IPS DF 6.9 (cell line): Measurements from ENCODE around the gene DGKA.
"Not testable (repeated sequence)": the region's sequence is repeated elsewhere in the genome, so short reads cannot be mapped to it uniquely, and the experiment has no call there.

Experiments
- DNase-seq: peaks from one replicate; pipeline ENCODE4 v3.0.0-alpha.2; 2013; ENCODE audit warnings: low read depth, low spot score
- H3K27ac ChIP-seq: one replicate; pipeline ENCODE4 v1.5.1; 2013; ENCODE audit warnings: low read length, control low read depth
- H3K27me3 ChIP-seq: 2 replicates; pipeline ENCODE4 v1.6.1; 2013; ENCODE audit warnings: mild to moderate bottlenecking, low read length; ENCODE audit not compliant: control insufficient read depth, insufficient read depth
- H3K36me3 ChIP-seq: 2 replicates; pipeline ENCODE4 v1.6.1; 2013; ENCODE audit warnings: low read length; ENCODE audit not compliant: control insufficient read depth, insufficient read depth
- H3K4me1 ChIP-seq: 2 replicates; pipeline ENCODE4 v1.6.1; 2013; ENCODE audit warnings: low read length; ENCODE audit not compliant: control insufficient read depth, insufficient read depth
- H3K4me3 ChIP-seq: 2 replicates; pipeline ENCODE4 v1.5.1; 2013; ENCODE audit warnings: mild to moderate bottlenecking, low read length
- H3K9me3 ChIP-seq: 2 replicates; pipeline ENCODE4 v1.6.1; 2013; ENCODE audit warnings: low read length, inconsistent platforms; ENCODE audit not compliant: control insufficient read depth, insufficient read depth
- WGBS: extraction: QIAGEN DNeasy Blood & Tissue Kit; methylation state at CpG from one replicate; pipeline ENCODE4 v1.1.7; 2013; ENCODE audit warnings: mixed read lengths, missing lambda C conversion rate; ENCODE audit not compliant: insufficient read length, insufficient coverage; 5-methylcytosine and 5-hydroxymethylcytosine counted together

Gene DGKA

DNA sequence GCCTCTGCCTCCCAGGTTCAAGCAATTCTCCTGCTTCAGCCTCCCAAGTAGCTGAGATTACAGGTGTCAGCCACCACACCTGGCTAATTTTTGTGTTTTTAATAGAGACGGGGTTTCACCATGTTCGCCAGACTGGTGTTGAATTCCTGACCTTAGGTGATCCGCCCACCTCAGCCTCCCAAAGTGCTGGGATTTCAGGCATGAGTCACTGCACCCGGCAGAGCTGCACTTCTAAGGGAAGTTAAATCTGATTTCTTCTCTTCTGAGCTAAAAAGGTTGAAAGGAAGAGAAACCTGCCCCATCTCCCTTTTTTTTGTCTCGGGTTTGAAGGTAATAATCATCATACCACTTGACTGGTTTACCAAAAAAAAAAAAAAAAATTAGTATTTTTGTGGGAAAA is 50.9 kb downstream of the DGKA start:
- WGBS, result no CpG with 5 or more reads among the region's 5 CpGs
- H3K27me3 ChIP-seq, DNase-seq, H3K27ac ChIP-seq, H3K36me3 ChIP-seq, H3K4me1 ChIP-seq, H3K9me3 ChIP-seq, H3K4me3 ChIP-seq: not testable (repeated sequence)

DNA sequence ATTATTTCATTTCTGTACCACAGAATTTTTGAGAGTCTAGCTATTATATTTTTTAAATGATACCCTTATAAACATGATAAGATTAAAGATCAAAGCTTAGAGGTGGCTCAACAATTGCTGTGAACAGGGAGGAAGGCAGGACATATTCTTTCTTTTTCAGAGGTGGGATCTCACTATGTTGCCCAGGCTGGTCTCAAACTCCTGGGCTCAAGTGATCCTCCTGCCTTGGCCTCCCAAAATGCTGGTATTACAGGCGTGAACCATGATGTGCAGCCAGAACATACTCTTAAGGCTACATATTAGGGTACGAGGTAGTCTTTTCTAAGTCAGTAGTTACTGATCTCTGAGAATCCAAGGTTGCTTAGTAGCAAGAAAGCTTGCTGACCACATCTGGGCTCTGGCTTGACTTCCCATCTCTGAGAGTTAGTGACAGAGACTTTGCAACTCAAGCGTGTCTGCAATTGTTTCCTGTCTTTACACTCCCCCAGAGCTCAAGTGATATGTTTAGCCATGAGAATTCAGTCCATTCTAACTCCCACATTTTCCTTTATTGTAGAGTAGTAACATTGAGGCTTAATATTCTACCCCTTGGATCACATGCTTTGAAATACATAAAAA is 51.5 kb downstream of the DGKA start:
- no CpG with 5 or more reads among the region's 3 CpGs for WGBS
- Histone ChIP-seq H3K27me3 (no peaks in the 10 kb centered on the region), H3K27ac (no peak overlapping the region), H3K4me3 (no peak overlapping the region), H3K9me3 (no peaks in the 10 kb centered on the region), H3K4me1 (no peaks in the 10 kb centered on the region), H3K36me3 (no peaks in the 10 kb centered on the region; the same call in 1 of the 2 replicates)
- no peak for DNase-seq

DNA sequence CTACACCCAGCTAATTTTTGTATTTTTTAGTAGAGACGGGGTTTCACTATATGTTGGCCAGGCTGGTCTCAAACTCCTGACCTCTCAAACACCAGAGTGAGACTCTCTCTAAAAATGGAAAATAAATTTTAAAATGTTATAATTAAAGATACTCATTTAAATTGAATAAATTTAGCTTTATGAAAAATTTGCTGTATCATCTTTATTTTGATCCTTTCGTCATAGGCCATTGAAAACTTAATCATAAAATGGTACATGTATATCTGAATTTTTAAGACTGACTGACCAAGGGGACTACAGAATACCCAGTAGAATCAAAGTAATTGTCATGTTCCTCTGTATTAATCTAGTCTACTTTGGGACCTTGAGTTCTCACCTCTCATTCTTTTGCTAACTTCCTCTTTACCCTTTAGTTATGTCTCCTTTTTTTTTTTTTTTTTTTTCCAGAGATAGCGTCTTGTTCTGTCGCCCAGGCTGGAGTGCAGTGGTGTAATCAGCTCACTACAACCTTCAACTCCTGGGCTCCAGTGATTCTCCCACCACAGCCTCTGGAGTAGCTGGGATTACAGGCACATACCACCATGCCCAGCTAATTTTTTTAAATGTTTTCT is 52.4 kb downstream of the DGKA start:
- no peaks in the 10 kb centered on the region; the same call in 1 of the 2 replicates for H3K36me3 ChIP-seq
- no peak for DNase-seq
- no peak overlapping the region for H3K4me3 ChIP-seq
- H3K27ac ChIP-seq, result no peak overlapping the region
- no peaks in the 10 kb centered on the region for H3K4me1 ChIP-seq
- no peaks in the 10 kb centered on the region for H3K27me3 ChIP-seq
- WGBS, result no CpG with 5 or more reads among the region's 4 CpGs
- no peaks in the 10 kb centered on the region for H3K9me3 ChIP-seq

DNA sequence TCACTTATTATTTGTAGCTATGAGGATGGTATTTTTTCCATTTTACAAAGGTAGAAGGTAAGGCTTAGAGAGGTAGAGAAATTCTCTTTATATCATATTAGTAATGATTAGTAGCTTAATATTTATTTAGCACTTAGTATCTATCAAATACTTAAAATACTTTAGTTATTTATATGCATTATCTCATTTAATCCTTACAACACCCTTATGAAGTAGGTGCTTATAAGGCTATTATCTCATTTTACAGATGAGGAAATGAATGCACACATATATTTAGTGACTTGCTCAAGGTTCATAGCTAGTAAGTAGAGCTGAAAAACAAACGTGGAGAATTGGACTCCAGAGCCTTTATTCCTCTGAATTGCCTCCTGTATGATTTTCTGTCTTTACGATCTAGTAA is 53.9 kb downstream of the DGKA start:
- no peak overlapping the region for H3K4me3 ChIP-seq
- WGBS, result no CpG with 5 or more reads among the region's 2 CpGs
- H3K36me3 ChIP-seq, result peaks cover 3% of the 10 kb centered on the region; the same call in 1 of the 2 replicates
- no peaks in the 10 kb centered on the region for H3K27me3 ChIP-seq
- H3K27ac ChIP-seq, result no peak overlapping the region
- DNase-seq, result no peak
- H3K4me1 ChIP-seq, result no peaks in the 10 kb centered on the region
- no peaks in the 10 kb centered on the region for H3K9me3 ChIP-seq

DNA sequence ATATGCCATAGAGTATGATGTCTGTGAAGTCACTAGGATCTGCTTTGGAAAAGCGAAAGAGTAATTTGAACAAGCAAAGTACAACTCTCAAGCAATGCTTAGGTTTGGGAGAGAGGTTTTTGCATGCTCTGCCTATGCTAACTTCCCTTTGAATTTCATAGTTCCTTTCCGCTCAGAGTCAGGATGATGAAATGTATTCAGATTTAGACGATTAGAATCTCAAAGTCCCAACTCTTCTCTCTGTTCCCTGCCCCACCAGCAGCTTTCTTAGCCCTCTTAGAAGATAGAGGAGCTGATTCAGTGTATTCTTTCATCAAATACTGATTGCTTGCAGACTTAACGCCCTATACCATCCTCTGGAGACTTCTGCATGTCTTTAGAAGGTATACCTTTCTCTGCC is 54.4 kb downstream of the DGKA start:
- no CpG with 5 or more reads among the region's 4 CpGs for WGBS
- Histone ChIP-seq H3K4me1 (no peaks in the 10 kb centered on the region), H3K27ac (no peak overlapping the region), H3K4me3 (no peak overlapping the region), H3K36me3 (peaks cover 6% of the 10 kb centered on the region; the same call in 1 of the 2 replicates), H3K9me3 (no peaks in the 10 kb centered on the region), H3K27me3 (no peaks in the 10 kb centered on the region)
- no peak for DNase-seq

DNA sequence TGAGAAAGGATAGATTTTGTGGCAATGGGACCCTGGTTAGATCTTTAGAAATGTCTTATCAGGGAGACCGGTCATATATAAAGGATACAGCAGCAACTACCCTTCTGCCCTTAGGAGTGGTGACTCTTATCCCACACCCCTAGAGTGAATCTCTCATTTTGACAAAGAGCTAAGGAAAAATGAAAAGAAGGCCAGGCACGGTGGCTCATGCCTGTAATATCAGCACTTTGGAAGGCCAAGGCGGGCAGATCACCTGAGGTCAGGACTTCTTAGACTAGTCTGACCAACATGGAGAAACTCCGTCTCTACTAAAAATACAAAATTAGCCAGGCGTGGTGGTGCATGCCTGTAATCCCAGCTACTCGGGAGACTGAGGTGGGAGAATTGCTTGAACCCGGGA is 55.0 kb downstream of the DGKA start:
- H3K4me3 ChIP-seq, H3K27ac ChIP-seq, H3K9me3 ChIP-seq, H3K4me1 ChIP-seq, H3K36me3 ChIP-seq, DNase-seq, H3K27me3 ChIP-seq: not testable (repeated sequence)
- no CpG with 5 or more reads among the region's 7 CpGs for WGBS

DNA sequence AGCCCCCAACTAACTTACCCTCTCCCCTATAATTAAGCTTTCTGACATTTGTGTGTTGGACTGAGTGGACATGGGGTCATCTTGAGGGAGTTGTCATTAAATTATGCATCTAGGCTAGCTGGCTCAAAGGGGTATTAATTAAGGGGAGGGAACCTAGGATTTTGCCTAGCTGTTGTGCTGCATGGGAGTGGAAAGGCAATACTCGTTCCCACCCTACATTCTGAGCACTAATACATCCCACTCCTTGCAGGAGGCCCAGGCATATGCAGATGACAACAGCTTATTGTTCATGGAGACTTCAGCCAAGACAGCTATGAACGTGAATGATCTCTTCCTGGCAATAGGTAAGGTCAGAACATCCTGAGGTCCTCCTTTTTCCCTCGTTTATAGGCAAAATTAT is 60.1 kb downstream of the DGKA start:
- Histone ChIP-seq H3K27ac (no peak overlapping the region), H3K27me3 (no peaks in the 10 kb centered on the region), H3K9me3 (no peaks in the 10 kb centered on the region), H3K36me3 (peaks cover 22% of the 10 kb centered on the region), H3K4me3 (no peak overlapping the region), H3K4me1 (no peaks in the 10 kb centered on the region)
- no peak for DNase-seq
- WGBS, result no CpG with 5 or more reads among the region's 3 CpGs

DNA sequence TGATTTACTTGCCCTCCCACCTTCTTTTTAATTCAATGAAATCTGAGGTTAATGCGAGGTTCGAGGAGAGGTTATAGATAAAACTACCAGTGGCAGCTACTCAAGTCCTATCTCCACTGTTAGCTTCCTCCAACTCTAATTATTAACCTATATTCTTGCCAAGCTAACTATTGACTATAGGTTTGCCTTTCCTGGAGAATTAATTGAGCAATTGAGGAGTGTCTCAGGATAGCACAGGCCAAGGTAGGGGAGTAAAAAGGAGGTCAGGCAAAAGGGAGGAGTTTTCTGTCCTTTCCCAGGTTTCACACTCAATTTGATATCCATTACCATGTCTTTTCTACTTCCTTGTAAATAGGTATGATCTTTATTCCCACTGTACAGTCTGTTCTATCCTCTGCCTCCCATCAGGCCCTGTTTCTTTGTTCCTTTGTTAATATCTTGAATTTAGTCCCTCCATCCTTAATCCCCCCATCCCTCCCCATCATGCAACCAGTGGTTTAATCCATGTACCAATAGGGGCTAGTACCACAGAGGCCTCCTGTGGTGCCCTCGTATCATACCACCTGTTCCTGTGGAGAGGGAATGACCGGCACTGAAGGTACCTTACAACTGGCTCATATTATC is 62.4 kb downstream of the DGKA start:
- no peaks in the 10 kb centered on the region for H3K4me1 ChIP-seq
- H3K27ac ChIP-seq, result no peak overlapping the region
- DNase-seq, result no peak
- peaks cover 22% of the 10 kb centered on the region for H3K36me3 ChIP-seq
- no peaks in the 10 kb centered on the region for H3K27me3 ChIP-seq
- WGBS, result no CpG with 5 or more reads among the region's 4 CpGs
- no peaks in the 10 kb centered on the region for H3K9me3 ChIP-seq
- H3K4me3 ChIP-seq, result no peak overlapping the region

DNA sequence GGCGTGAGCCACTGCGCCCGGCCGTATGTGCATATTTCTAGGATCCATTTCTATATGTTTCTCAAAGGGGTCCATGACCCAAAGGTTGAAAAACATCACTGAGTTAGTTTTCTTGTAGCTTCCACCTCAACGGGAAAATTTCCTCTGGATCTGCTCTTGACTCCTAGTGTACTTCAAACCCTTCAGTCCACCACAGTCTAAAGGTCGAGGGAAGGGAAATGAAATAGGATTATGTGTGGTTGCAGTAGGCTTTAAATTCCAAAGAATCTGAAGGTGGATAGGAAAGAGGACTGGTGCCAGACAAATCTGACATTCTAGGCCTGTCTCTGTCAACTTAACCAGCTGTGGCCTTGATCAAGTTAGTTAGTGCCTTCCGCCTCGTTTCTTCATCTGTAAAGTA is 64.4 kb downstream of the DGKA start:
- Histone ChIP-seq H3K27ac (no peak overlapping the region), H3K27me3 (no peaks in the 10 kb centered on the region), H3K36me3 (peaks cover 16% of the 10 kb centered on the region), H3K9me3 (no peaks in the 10 kb centered on the region), H3K4me1 (no peaks in the 10 kb centered on the region), H3K4me3 (no peak overlapping the region)
- WGBS, result no CpG with 5 or more reads among the region's 8 CpGs
- no peak for DNase-seq

DNA sequence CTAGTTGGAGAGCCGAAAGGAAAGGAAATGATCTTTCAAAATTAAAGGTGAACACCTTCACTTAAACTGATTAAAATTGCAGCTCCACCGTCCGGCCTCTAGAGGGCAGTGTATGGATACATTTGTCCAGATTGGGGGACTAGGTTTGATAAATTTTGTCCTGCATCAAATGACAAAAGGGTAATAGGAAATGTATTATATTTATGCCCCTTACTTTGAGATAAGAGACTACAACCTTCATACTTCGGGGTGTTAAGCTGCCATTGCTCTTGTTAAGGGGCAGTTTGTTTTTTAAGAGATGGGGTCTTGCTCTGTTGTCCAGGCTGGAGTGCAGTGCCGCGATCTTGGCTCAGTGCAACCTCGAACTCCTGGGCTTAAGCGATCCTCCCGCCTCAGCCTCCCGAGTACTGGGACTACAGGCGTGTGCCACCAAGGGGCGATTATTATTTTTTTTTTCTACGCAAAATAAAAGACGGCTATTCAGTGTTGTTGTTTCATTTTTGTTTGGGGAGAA is 65.3 kb downstream of the DGKA start:
- no peaks in the 10 kb centered on the region for H3K27me3 ChIP-seq
- DNase-seq, result no peak
- H3K4me1 ChIP-seq, result no peaks in the 10 kb centered on the region
- no peaks in the 10 kb centered on the region for H3K9me3 ChIP-seq
- no CpG with 5 or more reads among the region's 14 CpGs for WGBS
- peaks cover 10% of the 10 kb centered on the region for H3K36me3 ChIP-seq
- no peak overlapping the region for H3K4me3 ChIP-seq
- H3K27ac ChIP-seq, result no peak overlapping the region
